SK-N-MC (cell line): ENCODE results near the gene OR4D5.

Experiments used
- EZH2 ChIP-seq: fragments of 200-600 bp; sonication (generic); IDR thresholded peaks from one replicate; pipeline ENCODE4 v1.6.1; 2017; ENCODE audit warnings: antibody characterized with exemption
- FOXP2 ChIP-seq: optimal IDR thresholded peaks from 2 replicates; pipeline ENCODE3; 2011; ENCODE audit warnings: mild to moderate bottlenecking, moderate library complexity; ENCODE audit not compliant: insufficient read depth; ENCODE audit errors: extremely low read length, control extremely low read depth
- POLR2AphosphoS5 ChIP-seq: IDR thresholded peaks from 2 replicates; pipeline ENCODE4 v1.6.1; 2012; ENCODE audit warnings: mild to moderate bottlenecking, low read depth, low read length, borderline replicate concordance

- TF ChIP-seq EZH2: no peak
- TF ChIP-seq POLR2AphosphoS5: no peak
- TF ChIP-seq FOXP2: no peak
Observed at GRCh38 chr11:123956752-123957151, 17.3 kb downstream of the OR4D5 start.
